NCI-H2227 treated with DMSO at 0.1 percent for 48 hours (cell line): ENCODE measurements around the gene PEX16.

ENCODE experiments used
- DNase-seq: peaks from one replicate; lab custom pipeline; 2025; lab: John Stamatoyannopoulos, UW

PEX16 gene

DNA sequence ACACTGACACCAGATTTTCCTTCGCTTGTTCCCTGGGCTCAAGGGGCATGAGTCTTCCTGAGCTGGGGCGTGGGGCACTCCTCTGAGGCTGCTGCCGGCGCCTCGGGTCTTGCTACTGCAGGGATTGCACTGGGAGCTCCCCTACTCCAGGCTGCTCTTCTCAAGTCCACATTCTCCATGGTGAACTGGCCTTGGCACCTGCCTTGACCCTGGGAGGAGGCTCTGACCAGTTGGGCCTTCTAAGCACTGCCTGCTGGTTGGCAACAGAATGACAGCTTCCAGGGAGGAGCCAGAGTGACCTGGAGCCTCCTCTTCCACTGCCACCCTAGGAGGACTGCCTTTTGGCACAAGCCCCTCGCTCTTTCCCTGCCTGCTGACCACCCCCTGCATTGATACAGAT, 20.1 kb downstream of the PEX16 start:
- DNase-seq, result no peak

DNA sequence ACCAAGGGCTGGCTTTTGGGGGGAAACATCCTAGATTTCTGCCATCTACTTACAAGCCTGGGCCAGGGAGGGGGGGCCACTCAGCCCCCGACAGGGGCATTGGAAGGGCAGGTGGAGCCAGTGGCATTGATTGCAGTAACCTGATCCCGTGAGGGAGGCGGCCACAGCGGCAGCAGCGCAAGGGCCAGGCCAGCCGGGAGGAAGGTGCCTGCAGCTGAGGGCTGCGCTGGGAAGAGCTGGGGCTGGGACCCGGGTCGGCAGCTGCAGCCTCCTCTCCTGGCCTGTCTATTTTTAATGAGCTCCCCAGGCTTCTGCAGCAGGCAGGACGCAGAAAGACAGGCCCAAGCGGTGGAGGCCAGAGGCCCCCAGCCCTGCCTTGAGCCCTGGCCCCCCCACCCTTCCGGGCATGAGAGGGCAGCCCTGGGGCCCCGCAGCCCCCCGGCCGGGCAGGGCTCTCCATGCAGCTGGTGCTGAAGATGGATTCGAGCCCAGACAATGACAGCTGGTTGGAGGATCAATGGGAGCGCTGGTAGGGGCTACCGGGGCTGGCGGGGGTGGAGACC, 21.2 kb downstream of the PEX16 start:
- peak; percentile 73 for DNase-seq

DNA sequence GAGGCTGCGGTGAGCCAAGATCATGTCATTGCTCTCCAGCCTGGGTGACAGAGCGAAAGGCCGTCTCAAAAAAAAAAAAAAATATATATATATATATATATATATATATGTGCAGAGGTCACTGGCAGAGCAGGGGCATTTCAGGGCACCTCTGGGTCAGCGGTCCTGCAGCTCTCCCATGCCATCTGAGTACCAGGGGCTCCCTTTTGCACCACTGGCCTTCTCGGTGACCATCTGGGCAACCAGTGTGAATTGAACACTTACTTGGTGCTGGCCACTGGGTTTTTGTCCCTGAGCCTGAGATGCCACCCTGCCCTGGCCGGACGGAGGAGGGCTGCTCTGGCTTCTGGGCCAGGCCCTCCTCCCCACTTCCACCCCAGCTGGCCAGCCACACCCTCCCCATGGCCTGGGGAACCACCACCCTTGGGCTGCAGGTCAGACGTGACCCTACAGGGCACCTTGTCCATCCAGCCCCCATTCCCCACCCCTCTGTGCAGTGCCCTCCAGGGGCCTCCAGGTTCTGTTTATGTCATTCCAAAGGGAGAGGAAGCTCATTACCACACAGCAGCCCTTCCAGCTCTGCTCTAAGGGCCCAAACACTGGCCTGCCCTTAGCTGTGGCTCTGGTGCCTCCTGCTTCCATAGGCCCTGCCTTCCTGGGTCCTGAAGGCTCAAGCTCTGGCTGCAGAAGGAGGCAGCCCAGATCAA, 22.0 kb downstream of the PEX16 start:
- DNase-seq, result no peak

DNA sequence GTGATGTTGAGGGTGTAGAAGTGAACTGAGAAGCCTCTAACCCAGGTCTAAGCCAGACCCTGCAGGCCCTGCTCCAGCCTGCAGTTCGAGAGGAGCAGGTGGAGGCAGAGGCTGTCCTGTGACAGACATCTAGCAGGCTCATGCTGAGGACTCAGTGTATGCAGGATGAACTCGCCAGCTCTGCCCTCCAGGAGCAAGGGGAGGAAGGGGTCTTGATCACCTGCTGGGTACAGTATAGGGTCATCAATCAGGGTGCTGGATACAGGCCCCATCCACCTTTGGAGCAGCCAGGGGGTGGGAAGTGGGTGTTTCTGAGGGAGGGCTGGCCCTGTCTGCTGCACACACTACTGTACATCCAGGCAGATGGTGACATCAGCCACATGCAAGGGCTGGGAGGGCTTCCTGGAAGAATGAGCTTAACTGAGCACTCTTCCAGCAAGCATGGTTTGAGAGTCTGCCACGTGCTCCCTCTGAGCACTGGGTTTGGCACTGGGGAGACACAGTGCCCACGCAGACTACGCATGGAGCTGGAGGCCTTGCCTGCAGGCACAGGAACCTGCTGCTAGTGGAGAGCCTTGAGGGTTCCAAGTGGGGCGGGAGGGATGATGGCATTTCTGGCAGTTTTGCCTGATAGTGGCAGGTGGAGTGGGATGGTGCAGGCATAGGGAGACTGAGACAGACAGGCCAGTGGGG, 23.0 kb downstream of the PEX16 start:
- no peak for DNase-seq

DNA sequence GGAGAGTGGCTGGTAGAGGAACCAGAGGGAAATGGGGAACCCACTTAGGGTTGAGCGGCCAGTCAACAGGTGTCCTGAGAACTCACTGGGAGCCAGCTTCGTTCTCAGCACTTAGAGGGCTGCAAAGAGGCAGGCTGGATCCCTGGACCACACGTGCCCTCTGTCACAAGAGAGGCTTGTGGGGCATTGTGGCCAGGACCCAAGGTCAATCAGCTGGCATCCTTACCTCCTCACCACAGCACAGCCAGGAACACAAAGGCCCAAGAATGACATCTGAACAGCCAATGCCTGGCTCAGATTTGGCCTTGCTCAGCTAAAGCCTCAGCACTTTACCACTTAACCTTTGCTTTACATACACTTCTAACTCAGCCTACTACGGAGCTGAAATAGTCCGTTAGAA, 24.8 kb downstream of the PEX16 start:
- DNase-seq, result no peak

DNA sequence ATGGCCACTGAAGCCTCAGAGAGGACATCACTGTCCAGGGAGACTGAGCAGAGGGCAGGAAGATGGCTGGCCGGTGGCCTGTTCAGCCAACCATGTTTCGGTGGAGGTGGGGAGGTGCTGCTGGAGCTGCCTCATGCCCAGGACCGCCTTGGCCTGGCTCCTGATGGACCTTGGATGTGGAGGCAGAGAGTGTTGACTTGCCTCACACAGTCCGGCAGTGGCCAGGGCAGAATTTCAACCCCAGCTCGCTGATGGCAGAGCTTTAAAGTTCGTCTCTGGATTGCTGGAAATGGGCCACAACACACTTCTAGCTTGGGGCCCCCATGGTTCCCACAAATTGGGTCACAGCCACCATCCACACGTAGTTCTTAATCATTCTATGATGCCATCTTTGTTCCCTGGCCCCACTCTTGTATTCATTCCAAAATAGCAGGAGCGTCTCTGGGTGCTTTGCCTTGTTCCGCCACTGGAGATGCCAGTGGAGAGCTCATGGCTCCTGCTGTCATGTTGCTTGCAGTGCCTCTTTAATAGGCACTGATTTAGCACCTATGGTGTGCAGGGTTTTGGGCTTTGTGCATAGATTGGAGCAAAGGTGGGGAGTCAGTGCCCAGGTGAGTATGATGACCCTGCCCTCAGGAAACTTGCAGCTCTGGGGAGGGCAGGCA, 26.7 kb downstream of the PEX16 start:
- no peak for DNase-seq

DNA sequence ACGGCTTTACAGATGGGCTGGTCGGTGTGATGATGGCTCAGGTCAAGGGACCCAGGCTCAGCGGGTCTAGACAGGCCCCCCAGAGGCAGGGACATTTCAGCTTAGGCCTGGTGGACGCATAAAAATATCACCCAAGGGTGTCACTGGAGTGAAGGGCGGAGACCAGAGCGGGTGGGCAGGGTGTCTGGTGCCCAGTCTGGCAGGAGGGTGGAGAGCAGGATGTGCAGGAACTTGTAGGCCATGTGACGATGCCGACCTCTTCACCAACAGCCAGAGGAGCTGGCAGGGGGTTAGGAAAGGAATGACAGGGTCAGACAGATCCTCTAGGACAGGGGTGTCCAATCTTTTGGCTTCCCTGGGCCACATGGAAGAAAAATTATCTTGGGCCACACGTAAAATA, 27.7 kb downstream of the PEX16 start:
- no peak for DNase-seq

DNA sequence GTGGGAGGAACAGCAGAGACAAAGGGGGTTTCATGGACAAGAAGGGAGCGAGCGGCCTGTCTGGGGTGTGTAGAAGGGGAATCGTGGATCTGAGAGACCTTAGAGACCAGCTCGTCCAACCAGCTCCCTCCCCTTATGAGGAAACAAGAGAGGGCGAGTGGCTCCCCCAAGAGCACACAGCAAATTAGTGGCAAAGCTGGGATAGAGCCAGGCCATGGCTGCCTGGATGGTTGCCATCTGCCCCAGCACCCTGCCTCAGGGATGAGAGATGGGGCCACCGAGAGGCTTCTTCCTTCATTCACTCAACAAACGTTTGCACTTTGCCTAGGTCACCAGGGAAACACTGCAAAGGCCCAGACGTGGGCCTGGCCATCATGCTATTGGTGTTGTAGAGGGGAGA, 28.1 kb downstream of the PEX16 start:
- DNase-seq, result no peak

DNA sequence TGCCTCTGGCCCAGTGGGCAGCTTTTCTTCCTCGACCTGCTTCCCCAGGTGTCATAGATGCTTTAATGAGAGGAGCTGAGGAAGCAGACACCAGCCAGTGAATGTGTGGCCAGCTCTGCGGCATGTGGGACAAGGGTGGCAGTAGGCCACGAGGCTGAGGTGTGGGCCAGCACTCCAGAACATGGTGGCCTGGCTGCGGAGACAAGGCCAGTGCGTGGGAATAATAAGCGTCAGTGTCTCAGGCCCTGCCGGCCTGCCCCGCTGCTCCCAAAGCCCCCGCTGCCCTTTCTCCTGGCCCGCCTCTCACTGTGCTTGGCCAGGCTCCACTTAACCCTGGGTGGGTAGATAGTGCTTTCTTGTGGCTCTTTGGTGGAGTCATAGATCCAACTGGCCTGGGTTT, 30.1 kb downstream of the PEX16 start:
- DNase-seq, result no peak

DNA sequence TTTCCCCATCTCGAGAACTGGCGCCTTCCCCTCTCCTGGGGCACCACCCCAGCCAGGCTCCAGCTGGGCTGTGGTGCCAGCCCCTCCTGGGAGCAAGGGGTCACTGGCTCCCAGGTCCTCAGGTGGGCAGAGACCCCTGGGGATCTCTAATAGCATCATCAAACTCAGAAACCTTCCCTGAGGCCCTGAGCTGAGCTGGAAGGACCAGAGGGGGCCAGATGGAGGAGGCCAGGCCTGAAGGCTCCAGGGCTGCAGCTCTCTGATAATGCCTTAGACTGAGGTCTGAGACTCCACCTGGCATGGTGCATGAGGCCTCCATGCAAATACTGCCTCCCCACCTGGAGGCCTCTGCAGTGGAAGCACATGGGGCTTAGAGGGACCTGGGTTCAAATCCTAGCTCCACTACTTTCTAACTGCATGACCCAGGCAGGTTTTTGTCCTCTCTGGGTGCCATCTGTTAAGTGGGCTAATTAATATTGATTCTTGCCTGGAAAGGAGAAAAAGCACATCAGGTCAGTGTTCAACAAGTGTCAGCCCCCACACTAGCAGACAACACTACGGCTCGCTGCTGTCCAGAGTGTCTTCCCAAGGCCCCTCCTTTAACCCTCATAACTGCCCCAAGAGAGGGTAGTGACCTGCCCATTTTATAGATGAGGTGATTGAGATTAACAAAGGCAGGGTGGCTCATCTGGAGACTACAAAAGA, 30.7 kb downstream of the PEX16 start:
- no peak for DNase-seq

DNA sequence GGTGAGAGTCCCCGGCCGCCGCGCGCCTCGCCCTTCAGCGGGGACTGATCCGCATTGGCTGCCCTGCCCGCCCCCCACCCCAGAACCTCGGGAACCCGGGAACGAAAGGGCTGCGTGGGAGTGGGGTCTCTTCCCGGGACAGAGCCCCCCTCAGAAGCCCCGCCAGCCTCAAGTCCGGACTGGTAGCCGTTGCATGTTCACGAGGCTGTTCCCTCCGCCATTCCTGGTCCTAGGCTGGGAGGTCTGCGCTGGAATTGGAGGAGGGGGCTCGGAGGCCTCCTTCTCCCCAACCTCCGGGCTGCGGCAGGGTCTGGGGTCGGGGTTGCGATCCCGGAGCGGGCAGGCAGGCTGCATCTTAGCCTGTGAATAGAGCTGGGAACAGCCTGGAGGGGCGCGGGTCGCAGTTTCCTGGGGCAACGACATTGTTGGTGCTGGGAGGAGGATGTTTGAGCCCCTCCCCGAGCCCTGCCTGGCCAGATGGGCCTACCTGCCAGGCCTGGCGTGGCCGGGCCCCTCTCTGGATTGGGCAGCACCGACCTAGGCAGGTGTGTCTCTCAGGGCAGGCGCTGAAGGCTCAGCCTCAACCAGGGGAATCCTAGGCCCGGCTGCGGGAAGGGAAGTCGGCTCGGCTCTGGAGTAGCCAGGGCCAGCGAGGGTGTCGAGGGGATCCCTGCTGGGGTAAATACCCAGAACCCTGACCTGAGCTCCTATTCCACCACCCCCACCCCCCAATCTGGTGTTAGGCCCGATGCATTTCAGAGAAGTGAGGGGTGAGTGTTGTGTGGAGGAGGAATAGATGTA, 31.6 kb downstream of the PEX16 start:
- DNase-seq, result no peak

DNA sequence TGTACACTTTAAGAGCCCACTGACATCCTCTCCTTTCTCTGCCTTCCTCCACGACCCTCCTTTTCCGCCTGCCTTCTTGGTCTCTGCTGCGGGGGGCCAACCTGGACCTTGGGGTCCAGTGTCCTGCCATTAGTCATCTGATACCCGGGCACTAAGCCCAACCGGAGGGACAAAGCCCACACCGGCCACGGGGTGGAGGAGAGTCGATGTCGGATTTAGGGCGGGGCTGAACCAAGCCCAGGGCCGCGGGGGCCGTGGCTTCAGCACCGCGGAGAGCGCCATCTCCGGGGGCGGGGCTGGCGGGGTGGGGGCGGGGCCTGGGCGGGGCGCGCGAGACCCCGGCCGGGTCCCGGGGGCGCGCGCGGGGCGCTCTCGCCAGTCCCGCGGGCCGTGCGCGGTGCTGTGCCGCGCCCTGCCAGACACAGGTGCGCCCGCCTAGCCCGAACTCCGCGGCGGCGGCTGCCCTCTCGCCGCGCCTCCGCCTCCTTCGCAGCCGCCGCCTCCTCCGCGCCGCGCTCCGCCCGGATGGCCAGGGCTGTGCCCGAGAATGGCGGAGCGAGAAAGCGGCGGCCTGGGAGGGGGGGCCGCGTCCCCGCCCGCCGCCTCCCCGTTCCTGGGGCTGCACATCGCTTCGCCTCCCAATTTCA, 32.3 kb downstream of the PEX16 start, which contains the start of gene MAPK8IP1:
TSS of gene MAPK8IP1 (plus strand) at position 378 of the 647 bp plus-strand sequence. CDS start at position 548, 170 bp downstream.
- peak; percentile 64 for DNase-seq

DNA sequence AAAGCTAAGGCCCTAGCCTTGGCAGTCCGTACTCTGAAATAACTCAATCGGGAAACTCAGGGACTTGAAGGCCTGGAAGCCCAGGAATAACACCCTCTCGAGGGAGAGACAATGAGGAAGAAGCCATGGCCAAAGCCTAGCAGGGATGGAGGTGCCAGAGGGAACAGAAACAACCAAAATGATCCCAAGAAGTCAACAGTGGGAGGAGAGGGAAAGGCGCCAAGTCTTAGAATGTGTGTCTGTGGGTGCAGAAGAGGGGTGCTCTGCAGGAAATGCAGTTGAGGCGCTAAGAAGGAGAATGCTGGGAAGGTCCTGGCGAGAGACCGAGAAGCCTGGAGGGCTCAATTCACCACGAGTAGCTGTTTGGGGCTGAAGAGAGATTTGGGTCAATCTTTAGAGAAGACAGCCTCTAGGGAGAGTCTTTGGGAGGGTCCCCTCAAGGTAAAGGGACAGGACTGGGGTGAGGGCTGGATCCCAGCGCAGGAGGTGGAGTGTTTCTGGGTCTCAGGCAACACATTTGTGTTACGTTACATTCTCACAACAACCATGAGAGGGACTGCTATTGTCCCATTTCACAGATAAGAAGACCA, 33.0 kb downstream of the PEX16 start:
- no peak for DNase-seq

DNA sequence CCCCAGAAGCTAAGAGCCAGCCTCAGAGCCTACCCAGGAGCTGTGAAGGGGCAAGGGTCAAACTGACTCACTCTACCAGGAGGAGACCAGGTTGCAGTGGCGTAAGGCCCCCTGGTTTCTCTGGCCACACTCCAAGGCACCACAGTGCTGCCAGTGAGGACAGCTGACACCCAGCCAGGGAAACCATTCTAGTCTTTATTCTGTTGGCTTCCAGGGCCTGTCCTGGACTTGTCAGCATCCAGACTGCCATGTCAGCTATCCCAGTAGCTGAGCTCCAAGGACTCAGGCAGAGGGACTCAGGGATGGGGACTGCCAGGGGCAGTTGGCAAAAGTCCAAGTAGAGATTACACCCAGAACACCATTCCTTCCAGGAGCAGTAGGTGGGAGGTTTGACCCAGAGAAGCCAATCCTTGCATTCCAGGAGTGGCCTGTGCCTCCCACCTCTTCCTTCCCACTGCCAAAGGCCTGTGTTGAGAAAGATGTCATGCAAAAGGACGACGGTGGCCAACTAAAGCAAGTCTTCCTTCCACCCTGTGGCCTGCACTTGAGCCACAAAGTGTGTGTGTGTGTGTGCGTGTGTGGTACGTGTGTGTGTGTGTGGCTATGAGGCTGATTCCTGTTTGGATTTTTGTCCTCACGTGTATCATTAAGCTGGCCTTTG, 35.8 kb downstream of the PEX16 start:
- DNase-seq, result peak; percentile 14

DNA sequence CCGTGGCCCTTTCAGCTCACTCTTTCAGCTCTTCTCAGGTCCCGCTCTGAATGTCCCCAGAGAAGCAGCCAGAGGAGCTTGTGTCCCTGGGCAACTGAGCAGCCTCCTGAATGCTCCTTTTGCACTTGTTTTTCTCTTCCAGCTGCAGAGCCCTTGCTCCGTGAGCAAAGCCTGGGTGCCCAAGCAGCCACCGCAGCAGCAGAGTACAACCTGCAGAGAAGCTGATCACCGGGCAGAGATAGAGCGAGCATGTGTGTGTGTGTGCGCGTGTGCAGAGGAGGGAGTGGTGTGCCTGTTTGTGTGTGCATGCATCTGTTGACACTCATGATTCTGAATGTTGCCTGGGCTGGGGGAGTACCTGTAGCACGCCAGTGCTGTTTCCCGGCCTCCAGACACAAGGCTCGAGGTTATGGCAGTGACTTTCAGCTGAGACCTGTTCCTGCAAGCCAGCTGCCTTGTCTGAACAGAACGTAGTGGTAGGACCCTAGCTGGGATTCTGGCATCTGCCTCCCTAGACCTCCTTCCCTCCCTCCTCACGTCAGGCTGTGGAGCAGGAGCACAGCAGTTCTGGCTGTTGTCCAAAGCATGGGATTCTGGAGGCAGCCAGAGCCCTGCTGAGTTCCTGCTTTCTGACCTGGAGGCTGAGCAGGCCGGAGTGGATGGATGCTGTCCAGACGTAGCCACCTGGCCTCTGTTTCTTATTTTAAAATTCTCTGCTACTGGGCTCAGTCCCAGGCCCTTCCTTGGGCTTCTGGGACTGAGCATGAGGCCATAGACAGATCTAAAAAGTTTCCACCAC, 36.7 kb downstream of the PEX16 start:
- DNase-seq, result no peak

DNA sequence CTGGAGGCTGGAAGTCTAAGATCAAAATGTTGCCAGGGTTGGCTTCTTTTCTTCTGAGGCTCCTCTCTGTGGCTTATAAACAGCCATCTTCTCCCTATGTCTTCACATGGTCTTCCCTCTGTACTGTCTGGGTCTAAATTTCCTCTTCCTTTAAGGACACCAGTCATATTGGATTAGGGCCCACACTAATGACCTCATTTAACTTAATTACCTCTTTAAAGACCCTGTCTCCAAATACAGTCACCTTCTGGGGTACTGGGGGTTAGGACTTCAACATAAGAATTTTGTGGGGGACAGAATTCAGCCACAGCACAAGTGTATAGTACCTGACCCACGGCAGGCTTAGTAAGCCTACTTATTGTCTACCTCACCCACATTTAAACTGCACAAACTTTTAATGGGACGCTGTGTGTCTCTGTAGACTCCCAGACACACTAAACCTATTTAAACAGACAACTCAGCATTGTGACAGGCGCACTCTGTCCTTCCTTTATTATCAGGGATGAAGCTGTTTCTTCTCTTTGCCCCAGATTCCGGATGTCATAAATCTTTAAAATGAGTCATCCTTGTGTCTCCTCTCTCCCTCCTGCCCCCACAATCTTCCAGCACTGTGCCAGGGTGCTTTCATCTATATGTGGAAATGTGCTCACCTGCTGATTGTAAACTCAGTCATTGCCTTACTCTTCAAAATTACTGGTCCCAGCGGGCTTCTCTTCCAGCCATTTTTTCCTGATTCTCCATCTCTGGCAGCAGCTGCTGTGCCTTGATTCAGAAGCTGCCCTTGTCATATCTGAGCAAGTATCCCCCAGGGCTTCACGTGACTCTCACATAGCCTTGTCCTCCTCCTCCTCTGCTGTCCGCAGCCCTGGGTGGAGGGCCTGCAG, 37.6 kb downstream of the PEX16 start:
- DNase-seq, result peak; percentile 38

DNA sequence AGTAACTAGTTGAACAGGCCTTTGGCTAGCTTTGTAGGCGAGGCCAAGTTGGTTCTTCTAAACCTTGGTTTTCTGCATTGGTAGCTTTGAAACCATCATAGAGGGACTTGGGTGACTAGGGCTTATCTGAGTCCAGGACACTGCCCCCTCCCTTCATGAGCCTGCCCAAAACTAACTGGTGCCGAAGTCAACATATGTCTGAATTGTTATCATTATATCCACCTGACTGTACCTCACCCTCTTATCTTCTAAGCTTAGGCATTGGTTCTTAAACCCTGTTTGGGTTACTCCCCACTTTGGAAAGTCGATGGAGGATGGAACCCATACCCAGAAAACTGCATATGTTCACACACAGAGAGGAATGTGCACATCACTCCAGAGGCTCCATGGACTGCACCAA, 39.8 kb downstream of the PEX16 start:
- no peak for DNase-seq

DNA sequence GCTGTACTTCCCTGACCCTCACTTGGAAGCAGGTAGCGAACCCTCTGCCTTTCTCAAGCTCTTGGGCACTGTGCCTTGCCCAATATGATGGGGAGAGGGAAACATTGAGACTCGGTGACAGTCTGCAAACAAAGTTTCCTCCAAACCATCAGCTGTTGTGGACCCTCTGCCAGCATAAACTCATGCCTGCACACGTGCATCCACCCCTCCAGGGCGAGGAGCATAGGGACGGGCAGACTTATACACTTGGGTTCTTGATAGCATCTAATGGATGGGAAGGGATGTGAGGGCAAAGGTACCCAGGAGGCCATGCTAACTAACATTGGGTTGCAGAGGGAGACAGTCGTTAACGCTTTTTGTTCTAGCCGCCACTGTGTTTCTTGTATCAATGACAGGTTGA, 40.5 kb downstream of the PEX16 start:
- no peak for DNase-seq
